Transverse colon (tissue), 4 donors: ENCODE measurements around the gene NTRK2.

Experiments
- EP300 ChIP-seq: sonication (generic); formaldehyde crosslinking; IDR thresholded peaks from one replicate; pipeline ENCODE4 v1.6.1; 2017; ENCODE audit warnings: antibody characterized with exemption, low read depth
- POLR2A ChIP-seq: fragments of 450-650 bp; IDR thresholded peaks from one replicate; pipeline ENCODE4 v1.6.1; 2016; ENCODE audit warnings: antibody characterized with exemption, mild to moderate bottlenecking, moderate library complexity
- POLR2AphosphoS5 ChIP-seq, 3 donors: sonication (generic); formaldehyde crosslinking; IDR thresholded peaks; one replicate each; pipeline ENCODE4 v1.6.1; 2016; ENCODE audit warnings: antibody characterized with exemption in 3 of 3
- TF ChIP-seq, protein P1 (sequence below), 5 experiments: fragments of 200-600 bp in 3 of 5; fragments of 450-650 bp in 2 of 5; sonication (generic) in 3 of 5; IDR thresholded peaks; 1 replicate in 2 of 5; 2 replicates in 3 of 5; pipeline ENCODE4 v1.5.1; 2016 to 2017; ENCODE audit warnings: antibody characterized with exemption in 5 of 5, inconsistent platforms in 3 of 5, mild to moderate bottlenecking in 2 of 5, moderate library complexity in 1 of 5

DNA sequence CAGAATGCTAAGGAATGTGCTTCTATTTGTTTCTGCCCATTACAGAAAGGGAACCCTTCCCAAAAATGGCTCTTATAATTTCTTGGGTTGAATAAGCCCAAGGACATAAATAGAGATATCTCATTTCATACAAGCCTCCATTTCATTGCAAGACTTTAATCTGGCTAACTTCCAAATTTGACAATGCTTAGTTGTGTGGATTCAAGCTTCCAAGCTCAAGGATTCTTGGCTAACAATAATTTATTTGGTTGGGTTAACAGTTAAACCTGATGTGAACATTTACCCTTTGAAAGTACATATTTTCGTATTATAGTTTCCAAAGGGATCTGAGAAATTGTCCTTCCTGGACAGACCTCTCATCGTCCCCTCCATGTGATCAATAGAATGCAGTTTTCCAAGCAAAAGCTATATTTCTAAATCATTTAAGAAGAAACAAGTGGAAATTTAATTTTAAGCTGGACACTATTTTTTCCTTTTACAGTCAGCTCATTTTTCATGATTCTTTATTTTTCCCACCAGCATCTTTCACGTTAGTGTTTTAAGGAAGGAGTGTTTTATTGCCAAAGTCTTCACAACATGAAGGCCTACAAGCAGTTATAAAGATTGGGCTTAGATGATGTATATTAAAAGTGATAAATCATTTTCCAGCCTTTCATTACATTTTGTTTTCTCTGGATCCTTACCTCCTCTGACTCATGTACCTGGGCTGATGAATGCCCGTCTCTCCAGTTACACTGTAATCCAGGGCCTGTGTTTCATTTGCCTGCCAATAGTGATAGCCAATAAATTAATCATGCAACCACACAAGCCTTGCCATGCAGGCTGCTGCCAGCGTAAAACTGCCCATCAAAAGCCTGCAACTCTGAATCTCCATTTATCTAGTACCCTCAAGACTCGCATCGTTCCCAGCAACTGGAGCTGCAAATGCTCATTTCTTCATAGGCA lies 176.7 kb downstream of the NTRK2 start:
- TF ChIP-seq, protein P1, sequence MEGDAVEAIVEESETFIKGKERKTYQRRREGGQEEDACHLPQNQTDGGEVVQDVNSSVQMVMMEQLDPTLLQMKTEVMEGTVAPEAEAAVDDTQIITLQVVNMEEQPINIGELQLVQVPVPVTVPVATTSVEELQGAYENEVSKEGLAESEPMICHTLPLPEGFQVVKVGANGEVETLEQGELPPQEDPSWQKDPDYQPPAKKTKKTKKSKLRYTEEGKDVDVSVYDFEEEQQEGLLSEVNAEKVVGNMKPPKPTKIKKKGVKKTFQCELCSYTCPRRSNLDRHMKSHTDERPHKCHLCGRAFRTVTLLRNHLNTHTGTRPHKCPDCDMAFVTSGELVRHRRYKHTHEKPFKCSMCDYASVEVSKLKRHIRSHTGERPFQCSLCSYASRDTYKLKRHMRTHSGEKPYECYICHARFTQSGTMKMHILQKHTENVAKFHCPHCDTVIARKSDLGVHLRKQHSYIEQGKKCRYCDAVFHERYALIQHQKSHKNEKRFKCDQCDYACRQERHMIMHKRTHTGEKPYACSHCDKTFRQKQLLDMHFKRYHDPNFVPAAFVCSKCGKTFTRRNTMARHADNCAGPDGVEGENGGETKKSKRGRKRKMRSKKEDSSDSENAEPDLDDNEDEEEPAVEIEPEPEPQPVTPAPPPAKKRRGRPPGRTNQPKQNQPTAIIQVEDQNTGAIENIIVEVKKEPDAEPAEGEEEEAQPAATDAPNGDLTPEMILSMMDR (IDR thresholded peaks at IDR 0.05), result no peak
- no peak for TF ChIP-seq POLR2A
- no peak for TF ChIP-seq POLR2AphosphoS5 (IDR thresholded peaks at IDR 0.05)
- TF ChIP-seq EP300, result no peak
